Peyer's patch (tissue), 4 donors: ENCODE measurements around the gene MTARC2. TPM values are rescaled to one million over a fixed set of nuclear protein-coding genes. Genes with fewer than 3 reads are reported as not detected.

Source experiments
- DNase-seq, 3 donors: peaks; one replicate each; pipeline ENCODE4 v3.0.0-alpha.2; 2017 to 2019
- H3K27ac ChIP-seq, 4 donors: fragments of 200-600 bp; sonication (generic); one replicate each; pipeline ENCODE4 v1.5.1; 2016 to 2019
- H3K27me3 ChIP-seq, 2 donors: fragments of 200-600 bp; sonication (generic); one replicate each; pipeline ENCODE4 v1.5.1; 2019
- H3K36me3 ChIP-seq, 3 donors: fragments of 200-600 bp; sonication (generic); one replicate each; pipeline ENCODE4 v1.5.1; 2016 to 2019
- H3K4me1 ChIP-seq, 4 donors: fragments of 200-600 bp; sonication (generic); one replicate each; pipeline ENCODE4 v1.5.1; 2016 to 2019
- H3K4me3 ChIP-seq, 4 donors: fragments of 200-600 bp; sonication (generic); 1 replicate in 3 of 4; 2 replicates in 1 of 4; pipeline ENCODE4 v1.5.1; 2016 to 2019; ENCODE audit warnings: mild to moderate bottlenecking in 1 of 4
- H3K9me3 ChIP-seq, 4 donors: fragments of 200-600 bp; sonication (generic); one replicate each; pipeline ENCODE4 v1.5.1; 2016 to 2019; ENCODE audit warnings: mild to moderate bottlenecking in 1 of 4
- CTCF ChIP-seq, 6 experiments: fragments of 450-650 bp in 4 of 6; fragments of 200-600 bp in 2 of 6; sonication (generic) in 1 of 6; IDR thresholded peaks; one replicate each; pipeline ENCODE4 v1.5.1; 2017 to 2019; ENCODE audit warnings: antibody characterized with exemption in 6 of 6, mild to moderate bottlenecking in 3 of 6, moderate library complexity in 1 of 6
- POLR2A ChIP-seq, 2 donors: fragments of 450-650 bp; IDR thresholded peaks; one replicate each; pipeline ENCODE4 v1.5.1; 2017; ENCODE audit warnings: antibody characterized with exemption in 2 of 2, mild to moderate bottlenecking in 2 of 2, moderate library complexity in 2 of 2
- total RNA-seq, 4 donors: library from RNA; depleted of rRNA; stranded (reverse); fragments of >200 nt; gene quantifications; one replicate each; pipeline ENCODE4 v1.1.0, GENCODE V29; 2016

Gene MTARC2
- total RNA-seq, 4 donors from 2014 or later: 47.9 to 96.0 (median 91.1) TPM

GRCh38 chr1:220813013-220813412 lies 64.9 kb downstream of the MTARC2 start:
- no peaks in the 10 kb centered on the region for H3K4me1 ChIP-seq
- no peak for DNase-seq
- H3K27me3 ChIP-seq: no peaks in the 10 kb centered on the region
- TF ChIP-seq POLR2A (IDR thresholded peaks at IDR 0.05) (no peak), CTCF (IDR thresholded peaks at IDR 0.05) (no peak)
- no peak overlapping the region for H3K27ac ChIP-seq
- H3K36me3 ChIP-seq: no peaks in the 10 kb centered on the region
- no peak overlapping the region for H3K4me3 ChIP-seq
- no peaks in the 10 kb centered on the region for H3K9me3 ChIP-seq

- H3K27ac ChIP-seq: no peak overlapping the region
- no peaks in the 10 kb centered on the region for H3K4me1 ChIP-seq
- no peaks in the 10 kb centered on the region for H3K36me3 ChIP-seq
- no peaks in the 10 kb centered on the region for H3K27me3 ChIP-seq
- TF ChIP-seq POLR2A (IDR thresholded peaks at IDR 0.05): no peak
- no peaks in the 10 kb centered on the region for H3K9me3 ChIP-seq
- H3K4me3 ChIP-seq: no peak overlapping the region
- DNase-seq: no peak
These were observed 67.3 kb downstream of the MTARC2 start for GRCh38 chr1:220815409-220815808.

GRCh38 chr1:220817907-220818306 lies 69.8 kb downstream of the MTARC2 start:
- no peak for DNase-seq
- H3K9me3 ChIP-seq: no peaks in the 10 kb centered on the region
- no peaks in the 10 kb centered on the region for H3K4me1 ChIP-seq
- no peaks in the 10 kb centered on the region for H3K36me3 ChIP-seq
- peak overlapping the region; percentile 6 to 71 (median 57) for H3K27ac ChIP-seq
- H3K27me3 ChIP-seq: no peaks in the 10 kb centered on the region
- H3K4me3 ChIP-seq: no peak overlapping the region
- TF ChIP-seq POLR2A (IDR thresholded peaks at IDR 0.05): no peak
- TF ChIP-seq CTCF (IDR thresholded peaks at IDR 0.05): no peak

- H3K36me3 ChIP-seq: no peaks in the 10 kb centered on the region
- H3K4me1 ChIP-seq: no peaks in the 10 kb centered on the region
- no peak for TF ChIP-seq CTCF (IDR thresholded peaks at IDR 0.05)
- no peak for TF ChIP-seq POLR2A (IDR thresholded peaks at IDR 0.05)
- peak overlapping the region; percentile 40 to 71 (median 57) for H3K27ac ChIP-seq
- DNase-seq: peak in 1 of 3 donors; percentile 58
- H3K9me3 ChIP-seq: no peaks in the 10 kb centered on the region
- H3K27me3 ChIP-seq: no peaks in the 10 kb centered on the region
- H3K4me3 ChIP-seq: no peak overlapping the region
These were observed 70.5 kb downstream of the MTARC2 start for GRCh38 chr1:220818421-220819173.

GRCh38 chr1:220819467-220820026 lies 71.4 kb downstream of the MTARC2 start:
- no peaks in the 10 kb centered on the region for H3K36me3 ChIP-seq
- no peaks in the 10 kb centered on the region for H3K9me3 ChIP-seq
- no peak overlapping the region for H3K4me3 ChIP-seq
- H3K4me1 ChIP-seq: no peaks in the 10 kb centered on the region
- no peak for TF ChIP-seq POLR2A (IDR thresholded peaks at IDR 0.05)
- no peak for TF ChIP-seq CTCF (IDR thresholded peaks at IDR 0.05)
- no peaks in the 10 kb centered on the region for H3K27me3 ChIP-seq
- DNase-seq: no peak
- H3K27ac ChIP-seq: peak overlapping the region in 2 of 4 donors; percentile 39 to 71
